Caco-2 (cell line): Measurements from ENCODE around the gene JMJD6. TPM values are rescaled to one million over a fixed set of nuclear protein-coding genes. Genes with fewer than 3 reads are reported as not detected.
"Not testable (repeated sequence)": the region's sequence is repeated elsewhere in the genome, so short reads cannot be mapped to it uniquely, and the experiment has no call there.

Source experiments
- BruUV-seq: library from RNA; stranded (reverse); fragments of 400-500 nt; replicated peaks from 2 replicates; lab custom pipeline; 2021; lab: Mats Ljungman, UMichigan
- CTCF ChIA-PET: fragments of 300-600 bp; sonication (Branson Sonifier 250); formaldehyde crosslinking; loops from one replicate; lab custom pipeline; 2022; ENCODE audit warnings: antibody characterized with exemption; lab: Charles Lee
- POLR2A ChIA-PET: fragments of 300-600 bp; sonication (Branson Sonifier 250); formaldehyde crosslinking; loops from one replicate; lab custom pipeline; 2022; ENCODE audit warnings: antibody characterized with exemption; lab: Charles Lee
- DNase-seq, 2 experiments: peaks; one replicate each; pipeline versions ENCODE4 v3.0.0 to v3.0.0-alpha.2; 2020 to 2022
- H3K27me3 ChIP-seq: replicated peaks from 2 replicates; pipeline ENCODE4 v1.6.0; 2011; ENCODE audit warnings: low read length; ENCODE audit not compliant: control insufficient read depth, insufficient read depth
- H3K36me3 ChIP-seq: 2 replicates; pipeline ENCODE4 v1.5.1; 2011; ENCODE audit warnings: low read length; ENCODE audit not compliant: control insufficient read depth, insufficient read depth
- H3K4me1 ChIP-seq: fragments of 250-450 bp; sonication (Bioruptor Pico); 2 replicates; pipeline ENCODE4 v1.5.1; 2020; ENCODE audit warnings: mild to moderate bottlenecking
- H3K4me3 ChIP-seq: 2 replicates; pipeline ENCODE4 v1.5.1; 2011; ENCODE audit warnings: low read depth, mild to moderate bottlenecking, control low read depth, low read length
- H3K9me3 ChIP-seq: fragments of 250-450 bp; sonication (Bioruptor Pico); 2 replicates; pipeline ENCODE4 v1.5.1; 2020; ENCODE audit warnings: mild to moderate bottlenecking, moderate library complexity
- H3K27ac Mint-ChIP-seq: one replicate; pipeline ENCODE4 v1.8.0; 2022; ENCODE audit warnings: mixed read lengths; ENCODE audit not compliant: unreplicated experiment
- H3K27me3 Mint-ChIP-seq: one replicate; pipeline ENCODE4 v1.8.0; 2022; ENCODE audit warnings: mixed read lengths; ENCODE audit not compliant: insufficient read depth, unreplicated experiment
- H3K36me3 Mint-ChIP-seq: one replicate; pipeline ENCODE4 v1.8.0; 2022; ENCODE audit warnings: mild to moderate bottlenecking, mixed read lengths; ENCODE audit not compliant: insufficient read depth, unreplicated experiment
- H3K4me1 Mint-ChIP-seq: one replicate; pipeline ENCODE4 v1.8.0; 2022; ENCODE audit warnings: low read depth, mixed read lengths; ENCODE audit not compliant: unreplicated experiment
- H3K4me3 Mint-ChIP-seq: one replicate; pipeline ENCODE4 v1.8.0; 2022; ENCODE audit warnings: mild to moderate bottlenecking, moderate library complexity, mixed read lengths; ENCODE audit not compliant: unreplicated experiment
- H3K9me3 Mint-ChIP-seq: one replicate; pipeline ENCODE4 v1.8.0; 2022; ENCODE audit warnings: mixed read lengths; ENCODE audit not compliant: unreplicated experiment
- intact Hi-C: fragments of 100-400 bp; cut with micrococcal nuclease; formaldehyde crosslinking; loops from one replicate; pipeline ENCODE4 v1.10.0; 2022; ENCODE audit not compliant: unreplicated experiment
- total RNA-seq: library from RNA; stranded (reverse); gene quantifications from 2 replicates; pipeline ENCODE4 v1.2.3, GENCODE V29; 2022
- TF ChIP-seq, protein P1 (sequence below), 2 experiments: fragments of 200-600 bp in 1 of 2; IDR thresholded peaks; 1 replicate in 1 of 2; 2 replicates in 1 of 2; pipeline versions ENCODE4 v1.5.1 to v1.8.0; 2011 to 2022; ENCODE audit warnings: antibody characterized with exemption in 1 of 2, control low read depth in 1 of 2, inconsistent platforms in 1 of 2, low read depth in 1 of 2, low read length in 1 of 2, mild to moderate bottlenecking in 1 of 2, moderate library complexity in 1 of 2; ENCODE audit not compliant: insufficient read depth in 1 of 2, severe bottlenecking in 1 of 2, unreplicated experiment in 1 of 2

The JMJD6 gene
- total RNA-seq, 1 experiment from 2014 or later: 37.4 TPM

DNA sequence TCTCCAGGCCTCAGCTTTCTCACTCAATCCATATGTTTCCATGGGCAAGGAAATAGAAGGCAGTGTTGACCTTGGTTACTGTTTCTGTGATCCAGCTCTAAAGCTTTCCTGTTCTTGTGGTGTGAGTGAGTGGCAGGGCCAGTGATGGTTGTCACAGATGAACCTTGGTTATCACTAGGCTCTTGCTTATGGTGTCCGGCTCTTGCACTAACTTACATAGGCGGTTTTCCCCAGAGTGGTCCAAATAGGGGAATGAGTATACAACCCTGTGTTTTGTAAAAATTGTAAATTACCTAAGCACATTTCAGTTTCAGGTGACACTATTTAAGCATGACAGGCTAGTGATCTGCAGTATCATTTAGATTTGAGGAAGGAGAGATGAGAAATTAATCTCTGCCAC, 18.3 kb upstream of the JMJD6 start:
- no peaks in the 10 kb centered on the region for H3K9me3 Mint-ChIP-seq
- Histone ChIP-seq H3K4me1 (no peaks in the 10 kb centered on the region), H3K36me3 (no peaks in the 10 kb centered on the region; the same call in 1 of the 2 replicates), H3K4me3 (no peak overlapping the region), H3K27me3 (no peaks in the 10 kb centered on the region), H3K9me3 (no peaks in the 10 kb centered on the region)
- no peaks in the 10 kb centered on the region for H3K27me3 Mint-ChIP-seq
- TF ChIP-seq, protein P1, sequence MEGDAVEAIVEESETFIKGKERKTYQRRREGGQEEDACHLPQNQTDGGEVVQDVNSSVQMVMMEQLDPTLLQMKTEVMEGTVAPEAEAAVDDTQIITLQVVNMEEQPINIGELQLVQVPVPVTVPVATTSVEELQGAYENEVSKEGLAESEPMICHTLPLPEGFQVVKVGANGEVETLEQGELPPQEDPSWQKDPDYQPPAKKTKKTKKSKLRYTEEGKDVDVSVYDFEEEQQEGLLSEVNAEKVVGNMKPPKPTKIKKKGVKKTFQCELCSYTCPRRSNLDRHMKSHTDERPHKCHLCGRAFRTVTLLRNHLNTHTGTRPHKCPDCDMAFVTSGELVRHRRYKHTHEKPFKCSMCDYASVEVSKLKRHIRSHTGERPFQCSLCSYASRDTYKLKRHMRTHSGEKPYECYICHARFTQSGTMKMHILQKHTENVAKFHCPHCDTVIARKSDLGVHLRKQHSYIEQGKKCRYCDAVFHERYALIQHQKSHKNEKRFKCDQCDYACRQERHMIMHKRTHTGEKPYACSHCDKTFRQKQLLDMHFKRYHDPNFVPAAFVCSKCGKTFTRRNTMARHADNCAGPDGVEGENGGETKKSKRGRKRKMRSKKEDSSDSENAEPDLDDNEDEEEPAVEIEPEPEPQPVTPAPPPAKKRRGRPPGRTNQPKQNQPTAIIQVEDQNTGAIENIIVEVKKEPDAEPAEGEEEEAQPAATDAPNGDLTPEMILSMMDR (IDR thresholded peaks at IDR 0.05; ENCODE audit: insufficient read depth in 1 of 2, low read depth in 1 of 2, low read length in 1 of 2, severe bottlenecking in 1 of 2, unreplicated experiment in 1 of 2): no peak
- intact Hi-C loops: no loop called here
- no peak overlapping the region for H3K4me3 Mint-ChIP-seq
- ChIA-PET POLR2A (no interaction called here), CTCF (no interaction called here)
- H3K36me3 Mint-ChIP-seq: peaks cover 43% of the 10 kb centered on the region
- no TSS peak for BruUV-seq
- DNase-seq: no peak
- no peaks in the 10 kb centered on the region for H3K4me1 Mint-ChIP-seq
- H3K27ac Mint-ChIP-seq: no peak overlapping the region

DNA sequence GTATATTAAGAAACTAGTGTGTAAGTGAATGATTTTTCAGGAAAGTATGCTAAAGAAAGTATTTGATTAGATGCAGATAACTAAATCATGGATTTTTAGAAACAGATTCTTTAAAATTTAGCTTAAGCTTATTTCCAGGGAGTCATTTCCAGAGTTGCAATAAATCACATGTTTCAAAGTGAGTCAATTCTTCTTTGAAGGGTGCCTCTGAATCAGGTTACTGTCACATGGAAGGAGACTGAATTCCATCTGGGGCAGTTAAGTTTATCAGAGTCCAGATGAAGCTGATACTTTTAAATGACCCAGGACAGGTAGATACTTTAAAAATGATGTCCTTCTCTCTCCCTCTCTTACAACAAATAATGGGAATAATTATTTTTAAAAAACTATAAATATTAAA, 16.6 kb upstream of the JMJD6 start:
- Histone ChIP-seq H3K4me3 (no peak overlapping the region), H3K9me3 (no peaks in the 10 kb centered on the region), H3K4me1 (no peaks in the 10 kb centered on the region; the same call in 1 of the 2 replicates), H3K27me3 (no peaks in the 10 kb centered on the region), H3K36me3 (no peaks in the 10 kb centered on the region; the same call in 1 of the 2 replicates)
- Mint-ChIP-seq H3K36me3 (peaks cover 48% of the 10 kb centered on the region), H3K27me3 (no peaks in the 10 kb centered on the region), H3K4me1 (no peaks in the 10 kb centered on the region), H3K27ac (no peak overlapping the region), H3K9me3 (no peaks in the 10 kb centered on the region), H3K4me3 (no peak overlapping the region)
- intact Hi-C loops: no loop called here
- no TSS peak for BruUV-seq
- ChIA-PET CTCF (no interaction called here), POLR2A (no interaction called here)
- TF ChIP-seq, protein P1 (IDR thresholded peaks at IDR 0.05; ENCODE audit: insufficient read depth in 1 of 2, low read depth in 1 of 2, low read length in 1 of 2, severe bottlenecking in 1 of 2, unreplicated experiment in 1 of 2): no peak
- no peak for DNase-seq

DNA sequence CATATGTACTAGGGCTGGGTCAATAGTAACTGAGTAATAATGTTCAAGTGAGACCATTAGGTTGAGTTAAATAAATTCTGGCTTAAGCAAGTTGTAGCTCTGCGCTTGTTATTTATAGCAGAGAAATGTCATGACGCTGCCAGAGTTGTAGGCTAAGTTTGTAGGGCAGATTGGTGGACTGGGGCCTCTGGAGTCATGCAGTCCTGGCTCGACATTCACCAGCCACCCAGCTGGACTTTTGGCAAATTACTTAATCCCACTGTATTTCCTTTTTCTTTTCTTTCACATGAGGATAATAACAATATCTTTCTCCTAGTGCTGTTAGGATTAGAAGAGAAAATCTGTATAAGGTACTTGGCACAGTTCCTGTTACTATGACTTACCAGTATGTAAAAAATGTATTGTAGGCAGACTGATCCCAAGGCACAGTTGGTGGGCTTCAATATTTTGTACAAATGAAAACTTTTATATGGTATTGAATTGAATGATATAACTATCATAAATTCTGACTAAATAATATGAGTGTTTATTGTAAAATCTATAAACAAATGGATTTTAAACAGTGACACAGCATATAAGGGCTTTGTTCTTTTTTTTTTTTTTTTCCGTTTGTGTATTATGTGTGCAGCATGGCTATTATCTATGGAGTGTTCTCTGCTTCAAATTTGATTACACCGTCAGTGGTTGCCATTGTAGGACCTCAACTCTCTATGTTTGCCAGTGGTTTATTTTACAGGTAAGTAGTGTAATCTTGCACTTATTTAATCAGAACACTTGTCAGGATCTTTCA, 14.1 kb upstream of the JMJD6 start:
- no peaks in the 10 kb centered on the region; the same call in 1 of the 2 replicates for H3K4me1 ChIP-seq
- peaks cover 4% of the 10 kb centered on the region for H3K4me1 Mint-ChIP-seq
- BruUV-seq: no TSS peak
- H3K9me3 ChIP-seq: no peaks in the 10 kb centered on the region
- intact Hi-C loops: no loop called here
- TF ChIP-seq, protein P1 (IDR thresholded peaks at IDR 0.05; ENCODE audit: insufficient read depth in 1 of 2, low read depth in 1 of 2, low read length in 1 of 2, severe bottlenecking in 1 of 2, unreplicated experiment in 1 of 2): no peak
- POLR2A ChIA-PET: no interaction called here
- H3K4me3 ChIP-seq: no peak overlapping the region
- no peak for DNase-seq
- H3K36me3 ChIP-seq: peaks cover 4% of the 10 kb centered on the region; the same call in 1 of the 2 replicates
- CTCF ChIA-PET: no interaction called here
- peaks cover 58% of the 10 kb centered on the region for H3K36me3 Mint-ChIP-seq
- H3K4me3 Mint-ChIP-seq: no peak overlapping the region
- H3K9me3 Mint-ChIP-seq: no peaks in the 10 kb centered on the region
- no peaks in the 10 kb centered on the region for H3K27me3 ChIP-seq
- H3K27ac Mint-ChIP-seq: no peak overlapping the region
- no peaks in the 10 kb centered on the region for H3K27me3 Mint-ChIP-seq

DNA sequence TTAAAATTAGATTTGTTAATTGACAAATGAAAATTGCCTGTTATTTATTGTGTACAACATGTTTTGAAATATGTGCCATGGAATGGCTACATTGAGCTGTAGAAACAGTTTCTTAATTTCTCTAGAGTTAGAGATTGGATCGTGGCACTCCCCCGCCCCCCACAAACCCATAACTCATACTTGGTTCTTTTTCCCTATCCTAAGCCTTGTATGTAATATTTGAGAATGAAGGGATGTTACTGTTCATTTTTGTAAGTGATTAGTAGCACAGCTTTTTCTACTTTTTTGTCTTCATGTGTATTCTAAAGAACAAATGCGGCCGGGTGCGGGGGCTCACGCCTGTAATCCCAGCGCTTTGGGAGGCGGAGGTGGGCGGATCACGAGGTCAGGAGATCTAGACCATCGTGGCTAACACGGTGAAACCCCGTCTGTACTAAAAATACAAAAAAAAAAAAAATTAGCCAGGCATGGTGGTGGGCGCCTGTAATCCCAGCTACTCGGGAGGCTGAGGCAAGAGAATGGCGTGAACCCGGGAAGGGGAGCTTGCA, 13.2 kb upstream of the JMJD6 start:
- H3K4me1 Mint-ChIP-seq: peaks cover 12% of the 10 kb centered on the region
- H3K9me3 Mint-ChIP-seq, H3K4me3 Mint-ChIP-seq, H3K9me3 ChIP-seq, BruUV-seq, H3K4me3 ChIP-seq, CTCF ChIA-PET, H3K36me3 ChIP-seq, H3K27me3 Mint-ChIP-seq, H3K27ac Mint-ChIP-seq, H3K4me1 ChIP-seq, H3K27me3 ChIP-seq, DNase-seq: not testable (repeated sequence)
- peaks cover 61% of the 10 kb centered on the region for H3K36me3 Mint-ChIP-seq
- POLR2A ChIA-PET: interaction anchor here (0.5 kb wide), 1 partner anchor 23 kb away, joined by 3 read pairs; no protein-coding TSS in a partner anchor
- intact Hi-C loops: loop anchor here (2.0 kb wide), 1 partner anchor 41 kb away; no protein-coding TSS in a partner anchor
